SKM-1 (cell line): Measurements from ENCODE around the gene WBP2.

Experiments
- DNase-seq: peaks from one replicate; lab custom pipeline; 2025; ENCODE audit not compliant: unreplicated experiment; lab: John Stamatoyannopoulos, UW

The WBP2 gene

GRCh38 chr17:75855310-75856061, at the start of gene WBP2:
Gene WBP2 (minus strand): TSS chr17:75855335. CDS start chr17:75855297, 38 bp downstream.
- DNase-seq = peak; percentile 100

DNA sequence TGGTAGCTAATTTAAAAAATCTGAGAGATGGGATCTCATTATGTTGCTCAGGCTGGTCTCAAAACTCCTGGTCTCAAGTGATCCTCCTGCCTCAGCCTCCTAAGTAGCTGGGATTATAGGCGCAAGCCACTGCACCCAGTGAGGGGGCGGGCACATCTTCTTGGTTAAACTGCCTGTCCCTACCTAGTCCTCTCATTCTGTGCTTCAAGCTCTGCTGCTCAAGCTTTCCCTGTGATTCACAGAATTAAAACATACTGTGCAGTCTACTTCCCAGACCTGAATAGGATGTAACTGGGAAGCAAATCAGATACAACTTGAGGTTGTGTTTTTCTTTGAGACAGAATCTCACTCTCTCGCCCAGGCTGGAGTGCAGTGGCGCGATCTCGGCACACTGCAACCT, 47.3 kb upstream of the WBP2 start:
- no peak for DNase-seq

- no peak for DNase-seq
These were observed 46.6 kb upstream of the WBP2 start for GRCh38 chr17:75901727-75902126.

DNA sequence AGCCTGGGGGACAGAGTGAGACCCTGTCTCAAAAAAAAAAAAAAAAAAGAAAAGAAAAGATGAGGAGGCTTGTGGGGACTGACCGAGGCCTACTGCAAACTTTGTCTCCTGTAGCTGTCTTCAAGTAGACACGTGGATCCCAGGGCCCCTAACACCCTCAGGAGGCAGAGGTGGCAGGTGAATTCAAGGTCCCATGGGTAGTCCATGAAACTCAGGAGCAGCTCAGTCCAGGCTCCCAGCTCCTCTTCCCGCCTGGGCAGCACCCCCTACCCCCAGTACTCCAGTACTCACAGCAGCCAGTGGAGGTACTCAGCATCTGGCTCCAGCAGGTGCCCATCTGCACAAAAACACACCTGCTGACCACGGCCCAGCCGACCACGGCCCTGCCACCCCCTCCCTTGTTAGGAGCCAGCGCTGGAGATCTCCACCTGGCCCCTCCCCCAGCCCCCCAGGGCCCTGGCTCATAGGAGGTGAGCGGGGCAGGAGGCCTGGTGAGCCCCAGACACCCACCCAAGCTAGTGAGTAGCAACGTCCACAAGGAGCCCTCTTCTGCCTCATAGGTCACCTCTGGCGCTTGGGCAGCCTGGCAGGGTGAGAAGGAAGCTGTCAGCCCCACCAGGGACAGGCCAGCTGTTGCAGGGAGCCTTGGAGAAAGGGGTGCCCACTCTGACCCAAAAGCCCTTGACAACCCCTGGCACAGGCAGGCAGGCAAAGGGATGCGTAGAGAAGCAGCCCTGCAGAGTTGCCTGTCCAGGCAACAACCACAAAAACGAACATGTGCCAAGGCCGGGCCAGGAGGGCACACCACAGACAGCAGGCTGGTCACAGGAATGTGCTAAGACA, 45.8 kb upstream of the WBP2 start:
- no peak for DNase-seq

DNA sequence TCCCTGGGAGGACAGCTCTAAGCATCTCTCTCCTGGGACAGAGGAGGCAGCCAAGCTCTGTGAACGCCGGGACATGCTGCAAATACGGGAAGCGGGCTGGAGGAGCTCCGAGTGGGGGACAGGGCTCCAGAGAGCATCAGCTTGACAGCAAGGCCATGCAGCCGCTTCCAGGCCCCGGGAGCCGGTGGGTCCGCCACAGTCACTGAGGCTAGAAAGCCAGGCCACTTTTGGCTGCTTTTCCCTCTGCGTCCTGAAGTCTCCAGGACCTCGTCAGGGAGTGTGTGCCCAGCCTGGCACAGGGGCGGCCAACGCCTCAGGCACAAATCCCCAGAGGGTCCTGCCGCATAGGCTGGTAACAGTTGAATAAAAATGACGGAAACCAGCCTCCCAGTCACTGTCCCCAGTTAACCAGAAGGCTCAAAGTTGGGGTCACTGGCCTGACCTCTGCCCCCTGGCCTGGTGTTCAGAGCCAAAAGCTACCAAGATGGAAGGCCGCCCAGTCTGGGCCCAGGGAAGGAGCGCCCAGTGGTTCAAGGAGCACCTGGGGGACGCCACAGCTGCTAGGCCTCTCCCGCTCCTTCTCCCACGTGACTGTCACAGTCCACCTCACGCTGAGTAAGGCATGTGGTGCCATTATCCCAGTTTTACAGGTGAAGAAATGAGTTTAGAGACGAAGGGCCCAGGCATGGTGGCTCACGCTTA, 44.8 kb upstream of the WBP2 start:
- DNase-seq = no peak

DNA sequence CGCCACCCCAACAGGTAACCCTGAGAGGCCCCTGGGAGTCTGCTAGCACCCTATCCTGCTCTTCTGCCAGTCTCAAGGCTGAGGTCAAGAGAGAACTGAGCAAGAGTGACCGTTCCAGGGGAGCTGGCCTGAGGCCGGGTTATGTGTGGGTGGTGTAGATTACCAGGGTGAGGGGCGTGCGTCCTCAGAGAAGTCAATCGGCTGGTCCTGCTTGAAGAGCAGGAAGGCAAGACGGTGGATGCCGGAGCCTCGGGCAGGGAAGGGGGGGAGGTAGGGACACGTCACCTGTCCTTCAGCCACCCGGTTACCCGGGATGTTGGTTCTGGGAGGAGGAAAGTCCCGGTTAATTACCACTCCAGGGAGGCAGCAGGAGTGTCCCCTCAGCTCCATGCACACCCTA, 44.2 kb upstream of the WBP2 start:
- no peak for DNase-seq

DNA sequence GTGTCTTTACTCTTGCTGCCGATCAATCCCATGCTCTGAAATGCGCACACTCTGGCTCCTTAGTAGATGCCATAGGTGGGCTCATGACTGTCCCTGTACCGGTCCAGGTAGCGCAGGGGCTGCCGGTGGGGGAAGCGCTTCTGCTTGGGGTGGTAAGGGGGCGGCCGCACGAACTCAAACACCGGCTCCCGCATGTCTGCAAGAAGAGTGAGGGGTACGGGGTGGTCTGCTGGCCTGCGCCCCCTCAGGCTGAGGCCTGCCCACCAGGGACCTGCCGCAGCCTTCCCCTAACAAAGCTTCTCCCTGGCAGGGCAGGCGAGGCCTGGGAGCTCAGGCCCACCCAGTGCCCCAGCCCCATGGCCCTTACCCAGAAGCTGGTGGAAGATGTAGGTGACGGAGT, 43.7 kb upstream of the WBP2 start:
- DNase-seq = no peak

GRCh38 chr17:75898065-75898464, 42.9 kb upstream of the WBP2 start:
- no peak for DNase-seq

GRCh38 chr17:75897160-75898019, 42.3 kb upstream of the WBP2 start:
- no peak for DNase-seq

- DNase-seq = peak; percentile 59
These were observed 41.5 kb upstream of the WBP2 start, which contains the start of gene TRIM65 for GRCh38 chr17:75896415-75897159. Gene TRIM65 (minus strand): TSS chr17:75896951. CDS start chr17:75896937, 14 bp downstream.

DNA sequence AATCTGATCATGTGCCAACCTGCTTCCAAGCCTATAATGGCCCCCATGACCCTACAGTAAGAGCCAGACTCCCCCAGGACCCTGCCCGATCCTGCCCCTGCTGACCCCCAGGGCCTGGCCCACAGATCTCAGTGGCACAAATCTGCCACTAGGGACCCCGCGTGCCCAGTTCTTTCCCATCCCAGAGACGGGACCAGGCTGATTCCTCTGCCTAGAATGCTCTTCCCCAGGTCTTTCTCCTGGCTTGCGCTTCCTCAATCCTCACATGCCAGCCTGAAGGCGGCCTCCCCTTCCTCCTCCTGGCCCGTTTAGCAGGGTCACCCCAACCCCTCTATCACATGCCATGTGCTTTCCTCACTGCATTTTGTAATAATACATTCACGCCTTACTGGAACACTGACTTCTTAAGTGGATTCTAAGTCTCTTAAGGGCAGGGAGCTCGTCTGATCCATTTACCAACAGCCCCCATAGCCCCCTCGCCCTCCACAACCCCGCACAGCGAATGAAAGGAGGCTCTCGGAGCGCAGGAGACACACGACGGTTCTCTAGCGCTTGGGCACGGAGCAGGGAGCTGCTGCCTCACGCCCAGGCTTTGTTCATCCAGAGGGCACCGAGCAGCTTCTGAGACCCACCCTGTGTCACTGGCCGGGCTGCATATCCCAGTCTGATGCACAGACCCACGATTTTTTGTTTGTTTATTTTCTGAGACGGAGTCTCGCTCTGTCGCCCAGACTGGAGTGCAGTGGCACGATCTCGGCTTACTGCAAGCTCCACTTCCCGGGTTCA, 40.4 kb upstream of the WBP2 start:
- DNase-seq = no peak

GRCh38 chr17:75894049-75894733, 39.1 kb upstream of the WBP2 start:
- no peak for DNase-seq

- no peak for DNase-seq
These were observed 38.3 kb upstream of the WBP2 start for GRCh38 chr17:75893305-75894048.

GRCh38 chr17:75892556-75893224, 37.6 kb upstream of the WBP2 start:
- DNase-seq = no peak

DNA sequence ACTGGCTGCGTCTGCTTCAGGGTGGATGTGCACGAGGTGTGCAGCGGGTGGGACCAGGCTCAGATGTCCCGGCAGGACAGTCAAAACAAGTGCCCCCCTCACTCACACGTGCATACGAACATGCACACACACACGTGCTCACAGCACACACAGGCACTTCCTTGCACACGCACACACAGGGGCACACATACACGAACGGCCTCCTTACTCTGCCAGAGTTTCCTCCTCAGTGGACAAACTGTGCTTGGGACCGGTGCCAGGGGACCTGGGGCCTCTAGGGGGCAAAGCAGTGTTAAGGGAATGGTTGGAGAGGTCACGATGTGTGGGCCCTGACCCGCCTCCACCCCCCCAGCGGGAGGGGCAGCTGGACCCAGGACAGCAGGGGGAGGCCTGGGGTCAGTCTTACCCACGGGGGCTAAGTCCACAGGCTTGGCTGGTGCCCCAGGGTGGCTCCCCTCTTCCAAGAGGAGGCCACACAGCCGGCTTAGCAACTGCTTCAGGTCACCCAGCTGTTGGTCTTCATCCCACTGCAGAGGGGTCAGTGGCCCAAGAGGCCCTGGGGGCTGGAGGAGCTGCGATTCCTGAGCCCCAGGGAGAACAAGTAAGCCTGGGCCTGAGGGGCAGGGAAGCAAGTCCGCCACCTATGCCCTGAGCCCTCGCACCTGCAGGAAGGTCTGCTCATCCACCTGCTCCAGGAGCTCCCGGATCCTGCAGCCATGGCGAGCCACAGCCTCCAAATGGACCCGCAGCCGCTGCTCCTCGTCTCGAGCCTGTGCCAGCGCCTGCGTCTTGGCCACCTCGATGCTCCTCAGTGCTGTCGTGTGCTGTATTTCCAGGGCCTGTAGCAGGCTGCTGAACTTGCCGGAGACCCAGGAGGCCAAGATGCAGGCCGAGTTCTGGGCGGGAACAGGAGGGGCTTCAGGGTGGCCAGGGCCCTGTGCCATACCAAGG, 36.7 kb upstream of the WBP2 start:
- no peak for DNase-seq

GRCh38 chr17:75891022-75891604, 36.0 kb upstream of the WBP2 start:
- DNase-seq = no peak
